Urinary bladder (tissue), 4 donors: ENCODE measurements around the gene DHRS12. TPM values are rescaled to one million over a fixed set of nuclear protein-coding genes. Genes with fewer than 3 reads are reported as not detected.

ENCODE experiments used
- DNase-seq: peaks from one replicate; pipeline ENCODE4 v3.0.0-alpha.2; 2015; ENCODE audit errors: extremely low spot score
- H3K27ac ChIP-seq: one replicate; pipeline ENCODE4 v1.5.1; 2013; ENCODE audit warnings: low read depth, mild to moderate bottlenecking, moderate library complexity
- H3K36me3 ChIP-seq: one replicate; pipeline ENCODE4 v1.6.1; 2013; ENCODE audit warnings: mild to moderate bottlenecking, moderate library complexity; ENCODE audit not compliant: insufficient read depth
- H3K4me1 ChIP-seq: one replicate; pipeline ENCODE4 v1.6.1; 2013; ENCODE audit warnings: mild to moderate bottlenecking, moderate library complexity; ENCODE audit not compliant: insufficient read depth
- H3K4me3 ChIP-seq: one replicate; pipeline ENCODE4 v1.5.1; 2013; ENCODE audit warnings: low read depth, low read length
- WGBS: extraction: QIAGEN DNeasy Blood & Tissue Kit; methylation state at CpG from one replicate; pipeline ENCODE4 v1.1.7; 2013; 5-methylcytosine and 5-hydroxymethylcytosine counted together
- polyA plus RNA-seq: library from polyadenylated mRNA; stranded (reverse); fragments of 200-250 nt; gene quantifications from one replicate; pipeline ENCODE4 v1.2.3, GENCODE V29; 2013
- total RNA-seq: library from RNA; depleted of rRNA; stranded (reverse); fragments of >200 nt; gene quantifications from one replicate; pipeline ENCODE4 v1.2.3, GENCODE V29; 2014
- donor health status: healthy with polysubstance abuse.
- donor health status: healthy.

DHRS12 gene
- total and polyA plus RNA-seq, 2 donors, result 6.4 to 16.8 TPM

DNA sequence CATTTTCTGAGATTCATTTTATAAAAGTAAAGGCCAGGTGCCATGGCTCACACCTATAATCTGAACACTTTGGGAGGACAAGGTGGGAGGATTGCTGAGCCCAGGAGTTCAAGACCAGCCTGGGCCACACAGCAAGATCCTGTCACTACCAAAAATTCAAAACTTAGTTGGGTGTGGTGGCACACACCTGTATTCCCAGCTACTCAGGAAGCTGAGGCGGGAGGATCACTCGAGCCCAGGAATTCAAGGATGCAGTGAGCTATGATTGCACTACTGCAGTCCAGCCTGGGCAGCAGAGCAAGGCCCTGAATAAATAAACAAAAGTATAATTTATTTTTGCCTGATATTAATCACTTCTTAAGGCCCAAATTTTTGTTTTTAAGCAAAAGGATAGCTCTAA is 40.5 kb downstream of the DHRS12 start:
- WGBS, result 93% methylated on average over 2 of the region's 2 CpGs
- DNase-seq, result no peak
- Histone ChIP-seq H3K36me3 (no peaks in the 10 kb centered on the region), H3K4me1 (no peaks in the 10 kb centered on the region), H3K27ac (no peak overlapping the region), H3K4me3 (no peak overlapping the region)

DNA sequence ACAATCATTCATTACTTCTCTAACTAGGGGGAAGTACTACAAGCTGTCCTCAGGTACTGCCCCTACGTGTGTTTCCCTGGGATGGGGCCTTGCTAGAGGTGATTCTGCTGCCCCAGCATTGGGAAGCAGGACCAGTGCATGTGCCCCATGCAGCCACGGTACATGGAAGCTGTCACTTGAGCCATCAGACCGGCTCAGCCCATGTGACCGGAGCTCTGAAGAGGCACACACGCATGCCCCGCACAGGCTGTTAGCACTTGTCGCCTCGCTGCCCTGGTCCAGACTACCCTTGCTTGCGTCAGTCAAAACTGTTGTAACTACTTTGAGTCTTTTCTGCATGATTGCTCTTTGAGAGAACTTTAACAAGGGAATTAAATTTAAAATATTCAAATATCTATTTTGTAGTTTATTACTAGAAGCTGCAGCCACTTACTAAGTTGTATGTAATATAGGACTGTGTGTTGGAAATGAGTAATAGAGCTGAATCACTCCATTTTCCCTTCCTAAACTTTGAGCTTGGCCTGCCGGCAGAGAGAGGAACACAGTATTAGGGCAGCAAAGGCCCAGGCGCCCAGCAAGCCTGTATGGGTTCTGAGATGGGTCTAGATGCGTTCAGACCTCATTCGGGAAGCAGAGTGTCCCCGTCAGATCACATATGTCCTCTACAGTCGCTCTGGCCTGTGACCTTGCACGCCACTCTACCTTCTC is 42.2 kb downstream of the DHRS12 start:
- no peaks in the 10 kb centered on the region for H3K36me3 ChIP-seq

DNA sequence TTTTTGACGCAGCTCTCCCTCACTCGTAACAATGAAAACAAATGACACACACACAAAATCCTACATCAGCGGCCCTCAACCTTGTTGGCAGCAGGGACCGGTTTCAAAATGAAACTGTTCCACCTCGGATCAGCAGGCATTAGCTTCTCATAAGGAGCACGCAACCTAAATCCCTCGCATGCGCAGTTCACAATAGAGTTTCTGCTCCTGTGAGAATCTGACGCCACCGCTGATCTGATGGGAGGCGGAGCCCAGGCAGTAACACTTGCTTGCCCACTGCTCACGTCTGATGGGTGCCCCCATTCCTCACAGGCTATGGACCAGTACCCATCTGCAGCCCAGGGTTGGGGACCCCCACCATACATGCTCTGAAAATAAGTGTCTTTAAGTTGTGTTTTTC is 43.4 kb downstream of the DHRS12 start:
- peaks cover 2% of the 10 kb centered on the region for H3K36me3 ChIP-seq
- no peak for DNase-seq
- WGBS, result 86% methylated on average over 12 of the region's 12 CpGs
- no peak overlapping the region for H3K4me3 ChIP-seq
- no peaks in the 10 kb centered on the region for H3K4me1 ChIP-seq
- H3K27ac ChIP-seq, result no peak overlapping the region

More for the DNA sequence above, 42.2 kb downstream of the DHRS12 start:
- no peak for DNase-seq
- no peak overlapping the region for H3K4me3 ChIP-seq
- 96% methylated on average over 16 of the region's 16 CpGs for WGBS
- no peaks in the 10 kb centered on the region for H3K4me1 ChIP-seq
- H3K27ac ChIP-seq, result no peak overlapping the region

DNA sequence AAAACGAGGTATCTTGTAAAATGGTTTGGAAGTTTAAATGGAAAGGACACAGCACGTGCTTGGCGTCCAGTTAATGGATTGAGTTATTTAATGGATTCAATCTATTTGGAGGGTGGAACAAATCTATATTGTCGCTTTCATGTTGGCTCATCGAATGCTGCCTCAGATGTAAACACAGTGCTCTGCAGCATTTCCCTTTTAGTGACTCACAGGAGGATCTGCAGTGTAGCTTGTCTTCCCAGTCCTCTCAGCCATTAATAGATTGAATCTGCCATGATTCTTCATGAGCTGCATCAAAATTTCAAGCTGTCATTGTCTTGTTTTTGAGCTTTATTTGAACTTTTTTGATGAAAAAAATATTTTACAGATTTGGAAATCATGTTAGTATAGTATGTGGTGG is 44.7 kb downstream of the DHRS12 start:
- 85% methylated on average over 5 of the region's 5 CpGs for WGBS
- Histone ChIP-seq H3K4me1 (no peaks in the 10 kb centered on the region), H3K4me3 (no peak overlapping the region), H3K36me3 (peaks cover 2% of the 10 kb centered on the region), H3K27ac (no peak overlapping the region)
- no peak for DNase-seq

DNA sequence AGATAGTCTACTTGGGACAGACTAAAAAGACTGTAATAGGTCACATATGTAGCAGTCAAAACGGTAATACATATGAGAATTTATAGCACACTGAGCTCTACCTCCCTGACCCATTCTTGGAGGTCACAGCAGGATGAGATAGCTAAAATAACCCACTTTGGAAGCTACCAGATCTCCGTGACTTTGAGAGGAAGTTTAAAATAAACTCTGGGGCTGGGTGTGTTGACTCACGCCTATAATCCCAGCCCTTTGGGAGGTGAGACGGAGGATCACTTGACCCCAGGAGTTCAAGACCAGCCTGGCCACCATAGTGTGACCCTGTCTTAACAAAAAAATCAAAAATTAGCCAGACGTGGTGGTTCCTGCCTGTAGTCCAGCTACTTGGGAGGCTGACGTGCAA is 45.3 kb downstream of the DHRS12 start:
- no peak overlapping the region for H3K27ac ChIP-seq
- H3K4me1 ChIP-seq, result no peaks in the 10 kb centered on the region
- H3K4me3 ChIP-seq, result no peak overlapping the region
- WGBS, result 83% methylated on average over 6 of the region's 6 CpGs
- DNase-seq, result no peak
- H3K36me3 ChIP-seq, result peaks cover 2% of the 10 kb centered on the region

DNA sequence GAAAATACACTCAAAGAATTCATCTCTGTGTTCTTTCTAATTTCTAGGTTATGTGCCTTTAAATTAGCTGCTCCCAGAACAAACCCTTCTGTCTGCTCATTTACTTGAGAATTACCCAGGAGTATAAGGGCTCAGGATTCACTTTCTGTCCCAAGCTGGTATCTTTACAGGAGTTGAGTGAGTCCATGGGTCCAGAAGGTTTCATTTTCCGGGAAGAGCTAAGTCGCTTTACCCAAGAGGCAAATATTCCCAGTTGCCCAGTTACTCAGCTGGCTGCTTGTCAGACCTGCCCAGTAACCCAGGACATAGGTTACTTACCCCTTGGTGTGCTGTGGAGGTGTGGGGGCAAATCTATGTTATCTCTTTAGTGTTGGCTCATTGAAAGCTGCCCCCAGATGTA is 47.3 kb downstream of the DHRS12 start:
- Histone ChIP-seq H3K36me3 (peaks cover 2% of the 10 kb centered on the region), H3K4me1 (no peaks in the 10 kb centered on the region), H3K27ac (no peak overlapping the region), H3K4me3 (no peak overlapping the region)
- no peak for DNase-seq
- 94% methylated on average over 2 of the region's 2 CpGs for WGBS

DNA sequence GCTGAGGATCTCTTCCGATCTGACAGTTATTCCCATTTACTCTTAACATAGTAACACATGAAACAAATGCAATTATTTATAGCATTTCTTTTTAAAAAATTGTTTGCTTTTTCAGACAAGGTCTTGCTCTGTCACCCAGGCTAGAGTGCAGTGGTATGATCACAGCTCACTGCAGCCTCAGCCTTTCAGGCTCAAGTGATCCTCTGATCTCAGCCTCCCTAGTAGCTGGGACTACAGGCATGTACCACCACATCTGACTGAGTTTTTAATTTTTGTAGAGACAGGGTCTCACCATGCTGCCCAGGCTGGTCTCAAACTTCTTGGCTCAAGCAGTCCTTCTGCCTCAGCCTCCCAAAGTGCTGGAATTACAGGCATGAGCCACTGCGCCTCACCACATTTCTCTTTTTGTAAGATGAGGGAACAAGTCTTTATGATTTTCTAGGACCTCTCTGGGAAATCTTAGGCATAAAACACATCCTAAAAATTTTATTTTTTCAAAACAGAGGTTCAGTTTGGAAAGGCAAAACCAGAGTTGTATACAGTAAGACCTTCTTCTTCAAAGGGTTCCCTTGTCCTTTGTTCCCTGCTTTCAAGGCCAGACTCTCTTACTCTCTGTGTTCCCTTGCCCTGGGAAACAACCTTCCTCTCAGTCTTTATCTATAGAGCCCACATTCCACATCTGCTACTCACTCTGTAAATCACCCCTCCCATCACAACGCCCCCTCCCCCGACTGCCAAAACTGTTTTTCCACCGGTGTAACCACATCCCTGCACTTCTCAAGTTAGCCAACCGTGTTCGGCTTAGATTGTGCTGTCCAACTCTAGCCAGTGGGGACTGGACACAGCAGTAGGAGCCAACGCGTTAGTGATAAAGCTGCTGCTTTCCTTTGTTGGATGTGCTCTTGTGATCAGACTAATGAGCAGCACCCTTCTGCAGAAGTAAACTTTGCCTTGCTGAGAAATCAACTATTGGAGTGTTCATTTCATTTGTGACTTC is 56.2 kb downstream of the DHRS12 start:
- no peaks in the 10 kb centered on the region for H3K4me1 ChIP-seq
- 96% methylated on average over 9 of the region's 9 CpGs for WGBS
- no peak overlapping the region for H3K4me3 ChIP-seq
- no peak overlapping the region for H3K27ac ChIP-seq
- DNase-seq, result no peak
- H3K36me3 ChIP-seq, result no peaks in the 10 kb centered on the region

DNA sequence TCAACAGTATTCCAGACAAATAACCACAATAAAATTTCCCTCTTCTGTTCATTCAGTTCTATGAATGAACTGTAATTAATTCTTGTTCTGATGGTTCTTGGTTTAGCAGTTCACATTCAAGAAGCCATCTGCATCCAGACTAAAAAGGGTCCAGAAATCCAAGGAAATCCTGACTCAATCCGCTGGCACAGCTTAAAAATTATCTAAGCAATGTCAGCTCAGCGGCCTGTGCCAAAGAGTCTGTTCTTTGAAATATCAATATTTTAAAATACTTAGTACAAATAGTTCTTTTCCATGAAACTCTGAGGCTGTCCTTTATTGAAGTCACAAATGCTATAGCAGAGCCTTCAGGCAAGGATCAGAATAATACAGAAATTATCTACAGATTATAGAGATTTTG is 57.2 kb downstream of the DHRS12 start:
- H3K27ac ChIP-seq, result no peak overlapping the region
- no peaks in the 10 kb centered on the region for H3K36me3 ChIP-seq
- no peak overlapping the region for H3K4me3 ChIP-seq
- WGBS, result 75% methylated on average over 2 of the region's 2 CpGs
- no peaks in the 10 kb centered on the region for H3K4me1 ChIP-seq
- no peak for DNase-seq

DNA sequence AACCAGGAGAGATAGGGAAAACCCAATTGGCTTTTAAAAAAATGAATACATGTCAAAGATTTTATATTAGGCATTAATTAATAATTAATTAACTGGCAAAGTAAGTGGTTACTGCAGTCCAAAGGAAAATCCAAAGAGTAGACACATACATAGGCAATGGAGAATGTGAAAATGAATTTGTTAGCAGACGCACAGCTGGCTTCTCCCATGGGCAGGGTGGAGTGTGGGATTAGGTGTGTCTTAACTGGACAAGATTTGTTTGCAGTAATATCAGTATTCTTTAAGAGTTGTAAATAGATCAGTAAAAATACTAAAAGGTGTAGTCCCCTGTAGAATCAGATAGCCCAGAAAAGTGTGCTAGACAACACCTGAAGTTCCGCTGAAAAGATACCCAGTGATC is 58.7 kb downstream of the DHRS12 start:
- no peak for DNase-seq
- no peaks in the 10 kb centered on the region for H3K4me1 ChIP-seq
- WGBS, result 88% methylated on average over 2 of the region's 2 CpGs

DNA sequence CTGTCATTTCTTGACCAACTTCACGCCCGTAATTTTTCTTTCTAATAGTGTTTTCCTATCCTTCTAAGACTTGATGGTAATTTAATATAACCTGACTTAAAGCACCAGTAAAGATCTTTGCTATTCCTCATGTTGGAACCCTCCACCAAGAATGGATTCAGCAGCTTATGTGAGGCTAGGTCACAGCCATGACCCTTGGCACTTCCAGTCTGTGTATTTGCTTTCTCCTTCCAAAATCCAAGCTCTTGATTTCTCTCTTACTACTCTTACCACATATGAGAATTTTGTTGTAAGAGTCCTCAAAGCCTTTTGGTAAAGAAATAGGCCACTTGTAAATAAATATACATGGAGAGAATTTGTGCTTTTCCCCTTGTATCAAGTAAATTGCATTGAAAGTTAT is 61.4 kb downstream of the DHRS12 start:
- no peaks in the 10 kb centered on the region for H3K36me3 ChIP-seq
- 98% methylated on average over 2 of the region's 2 CpGs for WGBS

More for the DNA sequence above, 58.7 kb downstream of the DHRS12 start:
- Histone ChIP-seq H3K36me3 (no peaks in the 10 kb centered on the region), H3K27ac (no peak overlapping the region), H3K4me3 (no peak overlapping the region)

DNA sequence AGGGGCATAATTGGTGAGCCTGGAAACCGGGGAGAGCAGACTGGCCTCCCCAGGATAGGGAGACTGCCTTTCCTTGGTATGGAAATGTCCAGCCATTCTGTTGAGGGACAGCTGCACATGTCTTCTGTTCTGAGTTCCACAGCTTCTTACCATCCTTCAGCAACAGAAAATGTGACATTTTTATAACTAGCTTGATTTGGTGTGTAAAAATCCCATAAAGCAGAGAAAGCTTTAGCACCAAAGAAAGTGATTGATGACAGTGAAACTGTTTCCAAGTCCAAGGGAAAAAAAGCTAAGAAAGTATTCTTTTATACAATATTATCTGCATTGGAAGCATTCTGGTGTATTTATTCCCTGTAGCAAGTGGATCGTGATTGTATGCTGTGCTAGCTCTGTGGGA is 61.9 kb downstream of the DHRS12 start:
- Histone ChIP-seq H3K36me3 (no peaks in the 10 kb centered on the region), H3K4me1 (no peaks in the 10 kb centered on the region), H3K4me3 (no peak overlapping the region), H3K27ac (no peak overlapping the region)
- no peak for DNase-seq
- WGBS, result 88% methylated on average over 2 of the region's 2 CpGs

More for the DNA sequence above, 61.4 kb downstream of the DHRS12 start:
- no peaks in the 10 kb centered on the region for H3K4me1 ChIP-seq
- H3K4me3 ChIP-seq, result no peak overlapping the region
- DNase-seq, result no peak
- no peak overlapping the region for H3K27ac ChIP-seq

DNA sequence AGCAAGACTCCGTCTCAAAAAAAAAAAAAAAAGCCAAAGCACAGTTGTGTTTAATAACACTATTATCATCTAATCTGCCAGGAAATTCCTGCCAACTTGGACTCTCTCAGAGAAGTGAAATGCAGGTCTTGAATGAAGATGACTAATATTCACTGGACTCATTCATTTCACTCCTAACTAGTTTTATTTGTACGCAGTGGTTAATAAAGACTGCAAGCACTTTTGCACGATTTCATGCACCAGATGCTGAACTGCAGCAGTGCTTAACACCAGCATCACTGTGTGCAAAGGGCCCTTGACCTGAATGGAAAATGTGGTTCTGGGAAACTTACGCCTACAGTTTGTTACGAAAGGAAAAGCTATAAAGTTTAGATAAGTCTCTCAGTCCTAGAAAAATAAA is 63.3 kb downstream of the DHRS12 start:
- H3K36me3 ChIP-seq, result no peaks in the 10 kb centered on the region
- H3K4me3 ChIP-seq, result no peak overlapping the region
- H3K27ac ChIP-seq, result no peak overlapping the region
- WGBS, result 43% methylated on average over 5 of the region's 5 CpGs
- no peaks in the 10 kb centered on the region for H3K4me1 ChIP-seq
- no peak for DNase-seq

DNA sequence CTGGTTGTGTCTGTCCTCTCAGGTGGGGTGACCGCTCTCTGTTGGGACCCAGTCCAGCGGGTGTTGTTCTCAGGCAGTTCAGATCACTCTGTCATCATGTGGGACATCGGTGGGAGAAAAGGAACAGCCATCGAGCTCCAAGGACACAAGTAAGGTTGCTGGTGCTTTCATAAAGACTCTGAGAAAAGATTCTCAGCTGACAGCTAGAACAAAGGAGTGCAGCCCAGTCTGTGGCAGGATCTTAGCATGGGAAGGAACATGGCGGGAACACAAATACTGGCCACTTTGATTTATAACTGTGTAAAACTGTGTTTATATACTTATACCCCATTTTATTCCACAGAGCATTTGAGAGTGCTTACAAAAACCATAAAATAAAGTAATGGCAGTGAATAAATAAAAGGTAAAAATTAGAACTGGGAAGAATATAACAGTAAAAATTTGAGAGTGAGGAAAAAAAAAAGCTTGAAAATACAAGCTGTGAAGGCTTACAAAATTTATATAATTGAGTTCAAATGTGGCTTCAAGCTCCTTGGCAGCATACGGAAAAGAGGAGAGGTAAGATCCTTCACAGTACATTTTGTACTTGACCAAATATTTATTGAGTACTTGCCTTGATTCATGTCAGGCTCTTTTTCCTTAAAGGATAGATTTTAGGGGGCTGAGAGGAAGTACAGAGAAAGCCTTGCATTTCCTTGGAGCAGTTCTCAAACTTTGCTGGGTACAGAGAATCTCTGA is 64.8 kb downstream of the DHRS12 start:
- Histone ChIP-seq H3K36me3 (no peaks in the 10 kb centered on the region), H3K4me3 (no peak overlapping the region), H3K4me1 (no peaks in the 10 kb centered on the region), H3K27ac (no peak overlapping the region)
- WGBS, result 61% methylated on average over 6 of the region's 6 CpGs
- DNase-seq, result peak; percentile 15
